NCI-H1436 treated with DMSO at 0.1 percent for 48 hours (cell line): Measurements from ENCODE around the gene ING2.

Experiments
- DNase-seq: peaks from one replicate; lab custom pipeline; 2025; lab: John Stamatoyannopoulos, UW

ING2 gene

GRCh38 chr4:183499801-183500200 is 5.1 kb upstream of the ING2 start:
- DNase-seq, result no peak

GRCh38 chr4:183503497-183504063 is 1.3 kb upstream of the ING2 start:
- no peak for DNase-seq

GRCh38 chr4:183504064-183504929 is 561 bp upstream of the ING2 start:
- DNase-seq, result peak; percentile 83

- DNase-seq, result no peak
Measured at GRCh38 chr4:183505611-183506388, 942 bp downstream of the ING2 start.

- no peak for DNase-seq
Measured at GRCh38 chr4:183506389-183506735, 1.5 kb downstream of the ING2 start.

GRCh38 chr4:183507925-183508696 is 3.3 kb downstream of the ING2 start:
- DNase-seq, result no peak

GRCh38 chr4:183508697-183509335 is 4.0 kb downstream of the ING2 start:
- no peak for DNase-seq

GRCh38 chr4:183515411-183515810 is 10.6 kb downstream of the ING2 start:
- no peak for DNase-seq

- DNase-seq, result no peak
Measured at GRCh38 chr4:183517194-183517593, 12.3 kb downstream of the ING2 start.

- DNase-seq, result no peak
Measured at GRCh38 chr4:183517781-183518180, 12.9 kb downstream of the ING2 start.

- DNase-seq, result no peak
Measured at GRCh38 chr4:183522821-183523220, 18.0 kb downstream of the ING2 start.

- no peak for DNase-seq
Measured at GRCh38 chr4:183527326-183527725, 22.5 kb downstream of the ING2 start.

- DNase-seq, result no peak
Measured at GRCh38 chr4:183532821-183533220, 28.0 kb downstream of the ING2 start.

- DNase-seq, result no peak
Measured at GRCh38 chr4:183533698-183534097, 28.8 kb downstream of the ING2 start.

- DNase-seq, result no peak
Measured at GRCh38 chr4:183540410-183541009, 35.7 kb downstream of the ING2 start.

- DNase-seq, result no peak
Measured at GRCh38 chr4:183541010-183541751, 36.3 kb downstream of the ING2 start.

GRCh38 chr4:183541752-183542040 is 36.8 kb downstream of the ING2 start:
- DNase-seq, result no peak

GRCh38 chr4:183543435-183543834 is 38.6 kb downstream of the ING2 start:
- no peak for DNase-seq

- DNase-seq, result no peak
Measured at GRCh38 chr4:183544109-183544508, 39.3 kb downstream of the ING2 start.

GRCh38 chr4:183546376-183546775 is 41.5 kb downstream of the ING2 start:
- DNase-seq, result no peak

- DNase-seq, result no peak
Measured at GRCh38 chr4:183548306-183548705, 43.4 kb downstream of the ING2 start.
